Measurements from ENCODE around the gene CCDC138. TPM values are rescaled to one million over a fixed set of nuclear protein-coding genes. Genes with fewer than 3 reads are reported as not detected.
A peak's percentile ranks its signal among the peaks of the same experiment; 100 is the strongest.

Gene CCDC138
- total RNA-seq, 4 donors from 2014 or later = 3.7 to 5.5 (median 4.4) TPM; not detected in 1

DNA sequence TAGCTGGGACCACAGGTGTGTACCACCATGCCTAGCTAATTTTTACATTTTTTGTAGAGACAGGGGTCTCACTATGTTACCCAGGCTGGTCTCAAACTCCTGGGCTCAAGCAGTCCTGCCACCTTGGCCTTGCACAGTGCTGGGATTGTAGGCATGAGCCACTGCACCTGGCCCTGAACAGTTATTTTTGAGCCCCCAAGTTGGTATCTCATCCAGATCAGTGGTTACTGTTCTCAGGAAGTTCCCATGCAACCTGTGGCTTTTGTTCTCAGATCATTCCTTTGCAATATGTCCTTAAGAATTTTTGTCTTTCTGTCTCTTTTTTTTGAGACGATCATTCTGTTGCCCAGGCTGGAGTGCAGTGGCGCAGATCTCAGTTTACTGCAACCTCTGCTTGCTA lies 7.7 kb upstream of the CCDC138 start:
- no peak for TF ChIP-seq EP300 (IDR thresholded peaks at IDR 0.05; ENCODE audit: low read depth)
- no peak for TF ChIP-seq POLR2AphosphoS5 (IDR thresholded peaks at IDR 0.05)
- TF ChIP-seq, protein P1, sequence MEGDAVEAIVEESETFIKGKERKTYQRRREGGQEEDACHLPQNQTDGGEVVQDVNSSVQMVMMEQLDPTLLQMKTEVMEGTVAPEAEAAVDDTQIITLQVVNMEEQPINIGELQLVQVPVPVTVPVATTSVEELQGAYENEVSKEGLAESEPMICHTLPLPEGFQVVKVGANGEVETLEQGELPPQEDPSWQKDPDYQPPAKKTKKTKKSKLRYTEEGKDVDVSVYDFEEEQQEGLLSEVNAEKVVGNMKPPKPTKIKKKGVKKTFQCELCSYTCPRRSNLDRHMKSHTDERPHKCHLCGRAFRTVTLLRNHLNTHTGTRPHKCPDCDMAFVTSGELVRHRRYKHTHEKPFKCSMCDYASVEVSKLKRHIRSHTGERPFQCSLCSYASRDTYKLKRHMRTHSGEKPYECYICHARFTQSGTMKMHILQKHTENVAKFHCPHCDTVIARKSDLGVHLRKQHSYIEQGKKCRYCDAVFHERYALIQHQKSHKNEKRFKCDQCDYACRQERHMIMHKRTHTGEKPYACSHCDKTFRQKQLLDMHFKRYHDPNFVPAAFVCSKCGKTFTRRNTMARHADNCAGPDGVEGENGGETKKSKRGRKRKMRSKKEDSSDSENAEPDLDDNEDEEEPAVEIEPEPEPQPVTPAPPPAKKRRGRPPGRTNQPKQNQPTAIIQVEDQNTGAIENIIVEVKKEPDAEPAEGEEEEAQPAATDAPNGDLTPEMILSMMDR (IDR thresholded peaks at IDR 0.05) = no peak
- TF ChIP-seq POLR2A (IDR thresholded peaks at IDR 0.05) = no peak
- intact Hi-C loops (cut with DNase I; ENCODE audit: low total_unique reads) = no loop called here
- Histone ChIP-seq H3K4me3 (no peak overlapping the region), H3K27me3 (no peaks in the 10 kb centered on the region), H3K36me3 (peaks cover 0 to 51% (median 24%) of the 10 kb centered on the region in 4 donors), H3K27ac (no peak overlapping the region), H3K9me3 (no peaks in the 10 kb centered on the region), H3K4me1 (no peaks in the 10 kb centered on the region)
- in situ Hi-C loops (cut with MboI; ENCODE audit: low pct_ligation_motif_present in 1 of 4, low pct_unique_long_range_greater_than_20kb in 1 of 4, low sequenced_read_pairs in 3 of 4) = no loop called here
- 40 to 100% methylated on average over 2 of the region's 2 CpGs for WGBS, 2 donors (ENCODE audit: low coverage in 1 of 2)
- no peak for DNase-seq

DNA sequence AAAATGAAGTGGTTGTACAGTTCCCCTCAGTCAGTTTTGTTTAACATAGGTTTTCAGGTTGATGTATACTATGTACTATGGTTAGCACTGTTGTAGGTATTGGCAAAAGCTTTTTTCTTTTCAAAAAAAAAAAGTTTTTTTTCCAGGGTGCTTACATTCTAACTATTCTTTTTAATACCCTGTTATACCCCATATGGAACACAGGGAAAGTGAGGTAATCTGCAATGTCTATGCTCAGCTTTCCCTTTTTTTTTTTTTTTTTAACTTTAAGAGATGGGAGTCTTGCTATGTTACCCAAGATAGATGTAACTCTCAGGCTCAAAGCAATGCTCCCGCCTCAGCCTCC lies 590 bp upstream of the CCDC138 start:
- no peak for DNase-seq
- in situ Hi-C loops (cut with MboI; ENCODE audit: low pct_ligation_motif_present in 1 of 4, low pct_unique_long_range_greater_than_20kb in 1 of 4, low sequenced_read_pairs in 3 of 4) (no loop called here), intact Hi-C loops (cut with DNase I; ENCODE audit: low total_unique reads) (no loop called here)
- H3K27ac ChIP-seq = peak overlapping the region; percentile 69 to 90 (median 84)
- H3K4me1 ChIP-seq = peaks cover 0 to 16% (median 11%) of the 10 kb centered on the region in 4 donors
- TF ChIP-seq EP300 (IDR thresholded peaks at IDR 0.05; ENCODE audit: low read depth) (no peak), POLR2AphosphoS5 (IDR thresholded peaks at IDR 0.05) (no peak), POLR2A (IDR thresholded peaks at IDR 0.05) (no peak)
- TF ChIP-seq, protein P1 (IDR thresholded peaks at IDR 0.05) = no peak
- H3K4me3 ChIP-seq = peak overlapping the region in 3 of 4 donors; percentile 68 to 78 (median 69)
- no peaks in the 10 kb centered on the region for H3K27me3 ChIP-seq
- peaks cover 0 to 15% (median 1%) of the 10 kb centered on the region in 4 donors for H3K36me3 ChIP-seq
- 0% methylated on average over 1 of the region's 1 CpG for WGBS, 2 donors (ENCODE audit: low coverage in 1 of 2)
- H3K9me3 ChIP-seq = no peaks in the 10 kb centered on the region

DNA sequence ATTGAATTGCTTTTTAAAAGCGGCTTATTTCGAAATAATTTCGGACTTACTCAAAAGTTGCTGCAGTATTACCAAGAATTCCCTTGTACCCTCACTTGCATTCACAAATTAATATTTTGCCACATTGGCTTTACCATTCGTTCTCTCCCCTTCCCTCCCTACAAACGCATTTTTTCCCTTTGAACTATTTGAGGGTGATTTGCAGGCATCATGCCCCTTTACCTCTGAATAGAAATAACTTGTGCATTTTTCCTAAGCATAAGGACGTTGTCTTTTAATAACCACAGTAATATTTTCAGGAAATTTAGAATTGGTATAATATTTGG lies 608 bp downstream of the CCDC138 start:
- intact Hi-C loops (cut with DNase I; ENCODE audit: low total_unique reads) (no loop called here), in situ Hi-C loops (cut with MboI; ENCODE audit: low pct_ligation_motif_present in 1 of 4, low pct_unique_long_range_greater_than_20kb in 1 of 4, low sequenced_read_pairs in 3 of 4) (no loop called here)
- no peak for DNase-seq
- 3 to 4% methylated on average over 5 to 6 of the region's 6 CpGs for WGBS, 2 donors (ENCODE audit: low coverage in 1 of 2)
- peaks cover 0 to 16% (median 11%) of the 10 kb centered on the region in 4 donors for H3K4me1 ChIP-seq
- no peak for TF ChIP-seq POLR2AphosphoS5 (IDR thresholded peaks at IDR 0.05)
- peak overlapping the region; percentile 69 to 90 (median 84) for H3K27ac ChIP-seq
- peak overlapping the region; percentile 49 to 78 (median 68) for H3K4me3 ChIP-seq
- no peaks in the 10 kb centered on the region for H3K27me3 ChIP-seq
- H3K36me3 ChIP-seq = peaks cover 0 to 8% (median 5%) of the 10 kb centered on the region in 4 donors
- H3K9me3 ChIP-seq = no peaks in the 10 kb centered on the region

DNA sequence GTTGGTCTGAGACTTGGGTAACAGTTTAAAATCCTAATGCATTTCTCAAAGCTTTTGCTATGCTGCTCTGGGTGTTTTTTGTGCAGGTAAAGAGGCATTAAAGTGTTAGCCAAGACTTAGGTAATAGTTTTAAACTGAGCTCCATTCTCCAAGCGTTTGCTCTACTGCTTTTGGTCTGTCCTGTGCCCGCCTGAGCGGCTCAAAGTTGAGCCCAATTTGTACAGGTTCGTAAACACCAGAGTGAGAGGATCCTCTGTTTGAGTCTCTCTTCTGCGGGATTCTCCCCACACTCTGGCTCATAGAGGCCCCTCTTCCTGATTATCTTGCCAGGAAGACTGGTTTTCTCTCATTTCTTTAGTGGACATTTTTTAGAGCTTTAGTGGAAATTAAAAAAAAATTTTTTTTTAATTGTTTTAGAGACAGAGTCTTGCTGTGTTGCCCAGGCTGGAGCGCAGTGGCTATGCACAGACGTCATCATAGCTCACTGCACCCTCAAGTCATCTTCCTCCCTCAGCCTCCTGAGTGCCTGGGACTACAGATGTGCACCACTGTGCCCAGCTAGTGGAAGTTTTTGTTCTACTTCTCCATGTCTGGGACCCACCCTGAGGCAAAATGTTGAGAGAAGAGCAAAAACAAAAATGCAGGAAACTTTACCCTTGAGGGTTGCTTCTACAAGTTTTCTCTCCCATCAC lies 16.6 kb downstream of the CCDC138 start:
- Histone ChIP-seq H3K4me1 (no peaks in the 10 kb centered on the region), H3K27me3 (no peaks in the 10 kb centered on the region), H3K36me3 (no peaks in the 10 kb centered on the region), H3K4me3 (no peak overlapping the region), H3K27ac (no peak overlapping the region), H3K9me3 (no peaks in the 10 kb centered on the region)
- TF ChIP-seq, protein P1 (IDR thresholded peaks at IDR 0.05) = no peak
- TF ChIP-seq POLR2AphosphoS5 (IDR thresholded peaks at IDR 0.05) = no peak
- WGBS, 2 donors (ENCODE audit: low coverage in 1 of 2) = 88 to 92% methylated on average over 5 to 7 of the region's 7 CpGs
- in situ Hi-C loops (cut with MboI; ENCODE audit: low pct_ligation_motif_present in 1 of 4, low pct_unique_long_range_greater_than_20kb in 1 of 4, low sequenced_read_pairs in 3 of 4) (no loop called here), intact Hi-C loops (cut with DNase I; ENCODE audit: low total_unique reads) (no loop called here)
- DNase-seq = no peak

DNA sequence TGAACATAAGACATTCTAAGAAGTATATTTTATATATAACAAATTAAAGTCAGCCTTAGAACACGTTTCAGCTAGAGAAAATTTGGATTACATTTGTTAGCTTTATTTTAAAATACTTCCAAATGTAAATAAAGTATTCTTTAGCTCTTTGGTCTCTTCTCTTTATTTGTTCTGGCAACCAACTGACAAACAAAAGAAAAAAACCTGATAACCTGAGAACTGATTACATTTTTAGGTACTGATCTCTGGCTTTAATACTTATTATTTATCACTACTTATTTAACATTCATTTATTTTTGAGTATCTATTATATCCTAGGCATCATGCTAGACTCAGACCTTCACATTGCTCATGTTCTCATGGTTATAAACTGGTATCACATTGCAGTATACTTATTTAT lies 18.5 kb downstream of the CCDC138 start:
- H3K4me1 ChIP-seq = no peaks in the 10 kb centered on the region
- no peak overlapping the region for H3K27ac ChIP-seq
- DNase-seq = no peak
- TF ChIP-seq EP300 (IDR thresholded peaks at IDR 0.05; ENCODE audit: low read depth) (no peak), POLR2AphosphoS5 (IDR thresholded peaks at IDR 0.05) (no peak), POLR2A (IDR thresholded peaks at IDR 0.05) (no peak)
- TF ChIP-seq, protein P1 (IDR thresholded peaks at IDR 0.05) = no peak
- WGBS, 2 donors (ENCODE audit: low coverage in 1 of 2) = 61 to 79% methylated on average over 1 of the region's 1 CpG
- H3K36me3 ChIP-seq = peaks cover 0 to 5% (median 0%) of the 10 kb centered on the region in 4 donors
- no peak overlapping the region for H3K4me3 ChIP-seq
- H3K9me3 ChIP-seq = peaks cover 0 to 12% of the 10 kb centered on the region in 2 donors
- no peaks in the 10 kb centered on the region for H3K27me3 ChIP-seq
- in situ Hi-C loops (cut with MboI; ENCODE audit: low pct_ligation_motif_present in 1 of 4, low pct_unique_long_range_greater_than_20kb in 1 of 4, low sequenced_read_pairs in 3 of 4) (no loop called here), intact Hi-C loops (cut with DNase I; ENCODE audit: low total_unique reads) (no loop called here)

Data from transverse colon (tissue), 4 donors.